Lower leg skin (tissue), 4 donors: ENCODE data around the gene TCEA2. TPM values are rescaled to one million over a fixed set of nuclear protein-coding genes. Genes with fewer than 3 reads are reported as not detected.

Source experiments
- DNase-seq, 2 donors: peaks; one replicate each; pipeline ENCODE4 v3.0.0-alpha.2; 2019; ENCODE audit warnings: low spot score in 2 of 2
- H3K4me3 ChIP-seq: fragments of 200-600 bp; sonication (generic); 2 replicates; pipeline ENCODE4 v1.5.1; 2017; ENCODE audit warnings: mild to moderate bottlenecking, low read depth; ENCODE audit not compliant: poor library complexity, severe bottlenecking
- POLR2A ChIP-seq, 2 donors: fragments of 450-650 bp; IDR thresholded peaks; one replicate each; pipeline ENCODE4 v1.6.1; 2016 to 2017; ENCODE audit warnings: antibody characterized with exemption in 2 of 2, mild to moderate bottlenecking in 1 of 2, moderate library complexity in 1 of 2
- WGBS, 2 donors: methylation state at CpG; one replicate each; pipeline ENCODE4 v1.1.5; 2018; 5-methylcytosine and 5-hydroxymethylcytosine counted together
- intact Hi-C: fragments of 100-400 bp; cut with DNase I; formaldehyde crosslinking; loops from one replicate; pipeline ENCODE4 v1.15.0; 2023; ENCODE audit warnings: low total_unique reads
- total RNA-seq, 4 donors: library from RNA; depleted of rRNA; stranded (reverse); fragments of >200 nt; gene quantifications; one replicate each; pipeline ENCODE4 v1.1.0, GENCODE V29; 2016
- TF ChIP-seq, protein P1 (sequence below), 3 donors: fragments of 450-650 bp; IDR thresholded peaks; one replicate each; pipeline ENCODE4 v1.5.1; 2016; ENCODE audit warnings: antibody characterized with exemption in 3 of 3, mild to moderate bottlenecking in 3 of 3, moderate library complexity in 2 of 3

TCEA2 gene
- total RNA-seq, 4 donors from 2014 or later, result 16.5 to 52.3 (median 22.8) TPM

DNA sequence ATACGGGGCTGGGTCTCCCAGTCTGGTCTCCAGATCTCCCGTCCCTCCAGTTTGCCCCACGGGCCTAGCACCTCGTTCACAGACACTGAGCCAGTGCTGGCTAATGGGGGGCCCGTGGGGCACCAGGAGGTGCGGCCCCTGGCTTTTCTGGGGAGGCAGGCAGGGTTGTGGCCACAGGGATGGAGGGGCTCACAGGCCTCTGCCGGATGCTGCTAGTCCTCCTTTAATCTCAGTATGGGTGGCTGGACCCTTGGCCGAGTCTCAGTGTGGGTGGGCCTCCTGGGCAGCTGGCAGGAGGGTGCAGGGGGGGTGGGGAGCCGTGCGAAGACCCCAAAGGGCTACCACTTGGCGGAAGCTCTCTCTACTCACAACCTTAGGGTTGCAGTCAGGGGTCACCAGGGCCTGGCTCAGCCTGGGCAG, 12.0 kb upstream of the TCEA2 start:
- WGBS, 2 donors, result 68 to 83% methylated on average over 10 to 11 of the region's 11 CpGs
- no peak for TF ChIP-seq POLR2A (IDR thresholded peaks at IDR 0.05)
- TF ChIP-seq, protein P1, sequence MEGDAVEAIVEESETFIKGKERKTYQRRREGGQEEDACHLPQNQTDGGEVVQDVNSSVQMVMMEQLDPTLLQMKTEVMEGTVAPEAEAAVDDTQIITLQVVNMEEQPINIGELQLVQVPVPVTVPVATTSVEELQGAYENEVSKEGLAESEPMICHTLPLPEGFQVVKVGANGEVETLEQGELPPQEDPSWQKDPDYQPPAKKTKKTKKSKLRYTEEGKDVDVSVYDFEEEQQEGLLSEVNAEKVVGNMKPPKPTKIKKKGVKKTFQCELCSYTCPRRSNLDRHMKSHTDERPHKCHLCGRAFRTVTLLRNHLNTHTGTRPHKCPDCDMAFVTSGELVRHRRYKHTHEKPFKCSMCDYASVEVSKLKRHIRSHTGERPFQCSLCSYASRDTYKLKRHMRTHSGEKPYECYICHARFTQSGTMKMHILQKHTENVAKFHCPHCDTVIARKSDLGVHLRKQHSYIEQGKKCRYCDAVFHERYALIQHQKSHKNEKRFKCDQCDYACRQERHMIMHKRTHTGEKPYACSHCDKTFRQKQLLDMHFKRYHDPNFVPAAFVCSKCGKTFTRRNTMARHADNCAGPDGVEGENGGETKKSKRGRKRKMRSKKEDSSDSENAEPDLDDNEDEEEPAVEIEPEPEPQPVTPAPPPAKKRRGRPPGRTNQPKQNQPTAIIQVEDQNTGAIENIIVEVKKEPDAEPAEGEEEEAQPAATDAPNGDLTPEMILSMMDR (IDR thresholded peaks at IDR 0.05), result no peak
- H3K4me3 ChIP-seq, result no peak overlapping the region
- intact Hi-C loops, result no loop called here
- DNase-seq, result no peak

DNA sequence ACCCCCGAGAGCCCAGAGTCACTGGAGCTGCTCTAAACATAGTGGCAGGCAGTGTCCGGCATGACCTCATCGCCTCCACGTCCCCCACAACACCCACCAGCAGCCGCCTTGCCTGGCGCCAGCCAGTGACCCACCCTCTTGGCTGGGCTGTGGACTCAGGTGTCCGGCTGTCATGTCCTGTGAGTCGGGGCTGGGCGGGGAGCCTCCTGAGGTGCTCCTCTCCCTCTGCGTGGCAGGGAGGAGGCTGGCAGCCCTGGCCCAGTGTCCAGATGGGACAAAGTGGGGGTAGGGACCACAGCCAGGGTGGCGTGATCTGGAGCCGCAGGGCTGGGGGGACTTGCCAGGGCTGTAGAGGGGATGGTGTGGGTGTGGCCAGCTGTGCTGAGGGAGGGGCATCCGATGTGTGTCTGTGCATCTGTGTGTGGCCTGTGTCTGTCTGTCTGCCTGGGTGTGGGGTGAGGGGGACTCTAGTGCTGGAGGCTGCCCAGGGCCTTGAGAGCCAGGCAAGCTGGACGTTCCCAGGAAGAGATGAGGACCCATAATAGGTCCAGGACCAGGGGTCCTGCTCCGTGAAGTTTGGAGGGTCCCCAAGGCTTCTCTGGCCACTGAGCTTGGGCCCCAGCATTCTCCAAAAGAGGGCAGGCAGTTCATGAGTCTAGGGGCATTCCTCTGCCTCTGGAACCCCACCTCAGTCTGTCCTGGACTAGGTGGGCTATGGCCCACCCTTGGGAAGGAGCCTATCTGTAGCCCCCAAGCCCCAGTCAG, 11.3 kb upstream of the TCEA2 start:
- WGBS, 2 donors, result 82 to 83% methylated on average over 12 to 13 of the region's 15 CpGs
- TF ChIP-seq, protein P1 (IDR thresholded peaks at IDR 0.05), result no peak
- no peak for TF ChIP-seq POLR2A (IDR thresholded peaks at IDR 0.05)
- no peak for DNase-seq
- no peak overlapping the region for H3K4me3 ChIP-seq
- intact Hi-C loops, result no loop called here

DNA sequence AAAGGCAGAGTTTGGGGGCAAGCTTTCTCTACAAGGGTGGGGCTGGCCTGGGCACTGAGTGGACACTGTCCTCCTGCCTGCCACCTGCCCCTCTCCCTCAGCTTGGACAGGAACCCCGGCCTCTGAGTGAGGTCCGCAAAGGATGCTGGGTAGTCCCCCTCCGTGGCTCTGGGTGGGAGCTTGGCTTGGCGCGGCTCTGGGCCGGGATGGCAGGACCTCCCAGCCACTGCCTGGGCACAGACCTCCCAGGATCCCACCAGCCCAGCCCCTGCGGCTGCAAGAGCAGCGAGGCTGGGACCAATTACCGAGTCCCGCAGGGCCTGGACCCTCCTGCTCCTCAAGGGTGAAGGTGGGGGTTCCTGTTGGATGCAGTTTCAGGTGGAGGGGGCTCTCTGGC, 10.7 kb upstream of the TCEA2 start:
- no peak for DNase-seq
- 81 to 93% methylated on average over 10 of the region's 10 CpGs for WGBS, 2 donors
- intact Hi-C loops, result no loop called here
- TF ChIP-seq, protein P1 (IDR thresholded peaks at IDR 0.05), result no peak
- TF ChIP-seq POLR2A (IDR thresholded peaks at IDR 0.05), result no peak
- H3K4me3 ChIP-seq, result no peak overlapping the region

DNA sequence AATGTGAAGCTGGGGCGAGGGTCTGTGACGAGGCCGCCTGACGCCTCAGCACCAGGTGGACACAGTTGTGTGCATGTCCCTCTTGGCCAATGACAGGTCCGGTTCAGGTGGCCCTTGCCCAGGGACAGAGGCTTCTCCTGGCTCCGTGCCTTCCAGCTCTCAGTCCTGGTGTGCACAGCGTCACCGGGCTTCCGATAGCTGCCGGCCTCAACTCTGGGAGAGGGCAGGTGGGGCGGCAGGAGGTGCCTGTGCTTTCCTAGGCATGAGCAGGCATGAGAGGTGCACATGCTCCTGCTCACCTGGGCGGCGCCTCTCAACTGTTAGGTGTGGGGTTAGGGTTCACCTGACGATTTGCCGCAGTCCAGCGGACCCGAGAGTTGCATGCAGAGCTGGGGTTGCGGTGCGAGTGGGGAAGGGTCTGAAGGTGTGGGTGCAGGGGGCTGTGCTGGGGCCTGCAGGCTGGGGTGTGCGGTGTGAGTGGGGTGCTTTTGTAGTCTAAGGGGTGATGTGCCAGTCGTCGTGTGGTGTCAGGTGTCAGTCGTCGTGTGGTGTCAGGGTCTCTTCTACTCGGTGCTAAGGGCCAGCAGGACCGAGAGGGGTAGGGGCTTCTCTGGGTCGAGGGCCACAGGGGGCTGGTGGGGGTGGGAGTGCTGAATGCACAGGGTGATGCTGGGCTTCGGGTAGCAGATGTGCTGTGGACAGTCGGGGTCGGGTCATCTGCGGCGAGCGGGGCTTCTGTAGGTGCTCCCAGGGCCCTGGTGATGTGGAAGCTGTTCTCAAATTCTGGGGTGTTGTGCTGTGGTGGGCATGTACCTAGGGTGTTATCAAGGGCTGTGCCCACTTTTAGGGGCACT, 9.8 kb upstream of the TCEA2 start:
- TF ChIP-seq POLR2A (IDR thresholded peaks at IDR 0.05), result no peak
- TF ChIP-seq, protein P1 (IDR thresholded peaks at IDR 0.05), result no peak
- WGBS, 2 donors, result 57 to 70% methylated on average over 23 to 28 of the region's 33 CpGs
- no peak overlapping the region for H3K4me3 ChIP-seq
- no peak for DNase-seq
- intact Hi-C loops, result no loop called here

DNA sequence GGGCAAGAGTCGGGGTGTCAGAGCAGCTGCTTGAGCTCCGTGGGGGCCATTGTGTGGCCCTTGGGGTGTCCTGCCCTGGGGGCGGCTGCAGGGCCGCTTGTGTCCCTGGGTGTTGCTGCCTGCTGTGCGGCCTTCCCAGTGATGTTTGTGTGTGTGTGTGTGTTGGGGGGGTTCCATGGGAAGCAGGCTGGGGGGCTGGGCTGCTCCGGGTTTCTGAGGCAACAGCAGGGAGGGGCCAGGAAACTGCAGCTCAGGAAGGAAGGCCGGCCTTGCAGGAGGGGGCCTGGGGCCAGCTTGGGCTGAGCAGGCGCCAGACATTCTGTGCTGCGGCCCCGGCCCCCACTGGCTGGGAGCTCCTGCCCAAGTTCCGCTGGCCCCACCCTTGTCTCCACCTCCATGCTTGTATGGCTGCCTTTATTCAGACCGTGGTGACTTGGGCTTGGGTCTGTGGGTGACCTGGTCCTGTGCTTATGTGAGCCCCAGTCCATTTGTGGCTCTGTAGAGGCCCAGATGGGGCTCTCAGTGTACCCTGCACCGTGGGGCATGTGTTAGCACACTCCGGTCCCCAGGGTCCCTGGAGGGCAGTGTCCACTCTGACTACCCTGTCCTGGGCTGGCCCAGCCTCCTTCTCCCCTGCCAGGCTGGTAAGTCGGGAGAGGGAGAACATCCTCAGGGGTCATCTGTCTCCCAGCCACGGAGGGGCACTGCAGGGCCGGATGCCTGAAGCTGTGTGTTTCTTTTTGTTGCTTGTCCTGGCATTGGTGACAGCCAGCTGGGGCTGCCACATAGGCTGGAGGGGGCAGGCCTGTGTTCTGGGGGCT, 8.9 kb upstream of the TCEA2 start:
- no peak overlapping the region for H3K4me3 ChIP-seq
- DNase-seq, result no peak
- no peak for TF ChIP-seq POLR2A (IDR thresholded peaks at IDR 0.05)
- TF ChIP-seq, protein P1 (IDR thresholded peaks at IDR 0.05), result no peak
- 27 to 30% methylated on average over 15 to 16 of the region's 17 CpGs for WGBS, 2 donors
- intact Hi-C loops, result no loop called here
